ENCODE data around the gene ACSS3. TPM values are rescaled to one million over a fixed set of nuclear protein-coding genes. Genes with fewer than 3 reads are reported as not detected.
"Not testable (repeated sequence)": the region's sequence is repeated elsewhere in the genome, so short reads cannot be mapped to it uniquely, and the experiment has no call there.

The ACSS3 gene
- total RNA-seq, 1 donor = 22.4 TPM

DNA sequence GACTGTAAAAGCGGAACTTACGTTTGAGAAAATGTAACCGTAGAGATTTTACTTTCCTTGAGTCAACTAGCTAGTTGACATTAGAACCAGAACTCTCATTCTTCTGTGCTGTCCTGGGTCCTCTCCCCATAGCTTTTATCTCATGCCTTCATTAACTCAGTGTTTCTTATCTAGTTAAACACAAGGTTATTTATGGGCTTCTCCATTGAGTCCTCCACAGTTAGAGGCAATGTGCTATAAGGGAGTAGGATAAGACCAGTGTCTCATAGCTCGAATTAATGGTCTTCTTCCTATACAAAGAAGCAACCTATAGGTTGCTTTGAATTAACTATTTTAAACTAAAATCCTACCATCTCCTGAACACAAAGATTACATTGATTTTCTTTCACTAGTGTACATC is 129.8 kb downstream of the ACSS3 start:
- no peaks in the 10 kb centered on the region for H3K36me3 ChIP-seq (ENCODE audit: insufficient read depth, low read length)
- TF ChIP-seq, protein P1, sequence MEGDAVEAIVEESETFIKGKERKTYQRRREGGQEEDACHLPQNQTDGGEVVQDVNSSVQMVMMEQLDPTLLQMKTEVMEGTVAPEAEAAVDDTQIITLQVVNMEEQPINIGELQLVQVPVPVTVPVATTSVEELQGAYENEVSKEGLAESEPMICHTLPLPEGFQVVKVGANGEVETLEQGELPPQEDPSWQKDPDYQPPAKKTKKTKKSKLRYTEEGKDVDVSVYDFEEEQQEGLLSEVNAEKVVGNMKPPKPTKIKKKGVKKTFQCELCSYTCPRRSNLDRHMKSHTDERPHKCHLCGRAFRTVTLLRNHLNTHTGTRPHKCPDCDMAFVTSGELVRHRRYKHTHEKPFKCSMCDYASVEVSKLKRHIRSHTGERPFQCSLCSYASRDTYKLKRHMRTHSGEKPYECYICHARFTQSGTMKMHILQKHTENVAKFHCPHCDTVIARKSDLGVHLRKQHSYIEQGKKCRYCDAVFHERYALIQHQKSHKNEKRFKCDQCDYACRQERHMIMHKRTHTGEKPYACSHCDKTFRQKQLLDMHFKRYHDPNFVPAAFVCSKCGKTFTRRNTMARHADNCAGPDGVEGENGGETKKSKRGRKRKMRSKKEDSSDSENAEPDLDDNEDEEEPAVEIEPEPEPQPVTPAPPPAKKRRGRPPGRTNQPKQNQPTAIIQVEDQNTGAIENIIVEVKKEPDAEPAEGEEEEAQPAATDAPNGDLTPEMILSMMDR (IDR thresholded peaks at IDR 0.05; ENCODE audit: extremely low read depth, low read depth, low read length) = no peak
- no peaks in the 10 kb centered on the region for H3K27me3 ChIP-seq (ENCODE audit: insufficient read depth, low read length)
- H3K4me2 ChIP-seq (ENCODE audit: insufficient read depth, low read length) = no peak overlapping the region
- no peak for DNase-seq (ENCODE audit: insufficient read length, low spot score, missing footprints)
- peaks cover 30% of the 10 kb centered on the region for H3K4me1 ChIP-seq (ENCODE audit: insufficient read depth, low read length)
- no peaks in the 10 kb centered on the region for H3K9me3 ChIP-seq (ENCODE audit: low read depth, low read length)
- H2AFZ ChIP-seq (ENCODE audit: low read length) = no peak overlapping the region
- H3K27ac ChIP-seq (ENCODE audit: low read depth, low read length) = no peak overlapping the region
- no peak overlapping the region for H3K4me3 ChIP-seq (ENCODE audit: insufficient read depth, low read length)
- H3K79me2 ChIP-seq (ENCODE audit: insufficient read depth, low read length) = no peaks in the 10 kb centered on the region
- no peaks in the 10 kb centered on the region for H4K20me1 ChIP-seq (ENCODE audit: insufficient read depth, low read length)

DNA sequence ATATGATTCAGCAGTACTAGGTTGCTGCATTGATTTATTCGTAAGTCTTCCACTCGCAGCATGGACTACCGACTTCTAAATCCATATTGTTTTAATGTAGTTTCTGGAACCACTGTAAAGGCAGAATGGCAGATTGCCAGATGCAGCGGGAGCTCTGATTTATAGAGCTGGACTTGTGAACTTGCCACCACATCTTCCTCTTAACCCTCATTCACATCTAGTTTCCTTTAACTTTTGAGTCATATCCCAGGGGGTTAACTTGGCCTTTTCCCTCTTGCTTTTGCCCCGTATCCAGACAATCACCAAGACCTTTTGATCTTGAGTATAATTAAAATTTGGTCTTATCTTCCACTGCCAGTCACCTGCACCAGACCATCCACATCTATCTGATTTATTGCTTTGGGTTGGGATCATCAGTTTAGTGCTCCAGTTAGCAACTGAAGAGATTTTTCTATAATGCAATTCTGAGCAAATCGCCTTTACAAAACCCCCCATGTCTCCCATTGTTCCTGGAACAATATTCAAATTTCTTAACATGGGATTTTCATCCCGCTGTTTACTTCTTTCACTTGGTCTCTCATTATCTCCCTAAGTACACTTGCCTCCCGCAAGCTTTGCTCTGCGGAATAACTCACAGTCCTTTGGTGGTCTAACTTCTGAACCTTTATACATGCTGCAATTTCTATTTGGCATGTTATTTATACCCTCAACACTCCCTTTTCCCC is 130.5 kb downstream of the ACSS3 start:
- Histone ChIP-seq H3K27ac (ENCODE audit: low read depth, low read length) (no peak overlapping the region), H3K9me3 (ENCODE audit: low read depth, low read length) (no peaks in the 10 kb centered on the region), H3K4me2 (ENCODE audit: insufficient read depth, low read length) (peak overlapping the region; percentile 30), H3K4me1 (ENCODE audit: insufficient read depth, low read length) (peaks cover 30% of the 10 kb centered on the region), H3K36me3 (ENCODE audit: insufficient read depth, low read length) (no peaks in the 10 kb centered on the region), H3K79me2 (ENCODE audit: insufficient read depth, low read length) (no peaks in the 10 kb centered on the region), H4K20me1 (ENCODE audit: insufficient read depth, low read length) (no peaks in the 10 kb centered on the region), H3K27me3 (ENCODE audit: insufficient read depth, low read length) (no peaks in the 10 kb centered on the region), H3K4me3 (ENCODE audit: insufficient read depth, low read length) (no peak overlapping the region), H2AFZ (ENCODE audit: low read length) (no peak overlapping the region)
- no peak for DNase-seq (ENCODE audit: insufficient read length, low spot score, missing footprints)
- TF ChIP-seq, protein P1 (IDR thresholded peaks at IDR 0.05; ENCODE audit: extremely low read depth, low read depth, low read length) = no peak

DNA sequence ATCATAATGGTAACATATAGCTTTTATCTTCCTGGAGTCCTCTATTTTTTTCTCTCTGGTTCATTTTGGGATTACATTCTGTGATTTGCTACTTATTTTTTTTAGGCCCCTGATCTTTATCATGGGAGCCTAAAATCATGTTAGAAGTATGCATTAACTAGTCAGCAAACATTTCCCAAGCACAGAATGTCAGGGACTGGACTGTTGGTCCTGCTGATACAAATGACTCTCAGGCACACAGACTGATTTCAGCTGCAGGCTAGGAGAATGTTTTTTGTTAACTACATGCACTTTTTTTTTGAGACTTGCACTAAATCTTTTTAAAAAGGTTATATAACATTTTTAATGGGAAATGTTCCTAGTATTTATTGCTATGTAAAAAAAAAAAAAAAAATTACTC is 131.1 kb downstream of the ACSS3 start:
- Histone ChIP-seq H2AFZ (ENCODE audit: low read length) (no peak overlapping the region), H3K27ac (ENCODE audit: low read depth, low read length) (peak overlapping the region; percentile 0), H3K36me3 (ENCODE audit: insufficient read depth, low read length) (no peaks in the 10 kb centered on the region), H3K4me2 (ENCODE audit: insufficient read depth, low read length) (peak overlapping the region; percentile 42), H3K27me3 (ENCODE audit: insufficient read depth, low read length) (no peaks in the 10 kb centered on the region), H3K9me3 (ENCODE audit: low read depth, low read length) (no peaks in the 10 kb centered on the region), H4K20me1 (ENCODE audit: insufficient read depth, low read length) (no peaks in the 10 kb centered on the region), H3K79me2 (ENCODE audit: insufficient read depth, low read length) (no peaks in the 10 kb centered on the region), H3K4me1 (ENCODE audit: insufficient read depth, low read length) (peaks cover 26% of the 10 kb centered on the region), H3K4me3 (ENCODE audit: insufficient read depth, low read length) (no peak overlapping the region)
- DNase-seq (ENCODE audit: insufficient read length, low spot score, missing footprints) = no peak
- TF ChIP-seq, protein P1 (IDR thresholded peaks at IDR 0.05; ENCODE audit: extremely low read depth, low read depth, low read length) = no peak

DNA sequence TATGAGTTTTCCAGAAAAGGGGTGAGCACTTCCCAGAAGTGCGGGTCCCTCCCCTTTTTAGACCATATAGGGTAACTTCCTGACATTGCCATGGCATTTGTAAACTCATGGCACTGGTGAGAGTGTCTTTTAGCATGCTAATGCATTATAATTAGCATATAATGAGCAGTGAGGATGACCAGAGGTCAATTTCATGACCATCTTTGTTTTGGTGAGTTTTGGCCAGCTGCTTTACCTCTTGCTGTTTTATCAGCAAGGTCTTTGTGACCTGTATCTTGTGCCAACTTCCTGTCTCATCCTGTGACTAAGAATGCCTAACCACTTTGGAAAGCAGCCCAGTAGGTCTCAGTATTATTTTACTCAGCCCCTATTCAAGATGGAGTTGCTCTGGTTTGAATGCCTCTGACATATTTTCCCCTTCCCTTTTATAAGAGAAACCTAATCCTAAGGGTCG is 131.9 kb downstream of the ACSS3 start:
- H3K27me3 ChIP-seq (ENCODE audit: insufficient read depth, low read length); H4K20me1 ChIP-seq (ENCODE audit: insufficient read depth, low read length); H3K27ac ChIP-seq (ENCODE audit: low read depth, low read length); H3K79me2 ChIP-seq (ENCODE audit: insufficient read depth, low read length); H2AFZ ChIP-seq (ENCODE audit: low read length); DNase-seq (ENCODE audit: insufficient read length, low spot score, missing footprints); H3K36me3 ChIP-seq (ENCODE audit: insufficient read depth, low read length); H3K4me3 ChIP-seq (ENCODE audit: insufficient read depth, low read length); H3K9me3 ChIP-seq (ENCODE audit: low read depth, low read length): not testable (repeated sequence)
- peak overlapping the region; percentile 42 for H3K4me2 ChIP-seq (ENCODE audit: insufficient read depth, low read length)
- peaks cover 26% of the 10 kb centered on the region for H3K4me1 ChIP-seq (ENCODE audit: insufficient read depth, low read length)

Data from osteoblast (primary cell).